SH-SY5Y (cell line): Measurements from ENCODE around the gene FAM174C.

Experiments used
- GATA2 ChIP-seq: IDR thresholded peaks from 2 replicates; pipeline ENCODE4 v1.6.1; 2011; ENCODE audit warnings: mild to moderate bottlenecking, low read depth, low read length
- GATA3 ChIP-seq: IDR thresholded peaks from 2 replicates; pipeline ENCODE4 v1.6.1; 2011; ENCODE audit warnings: low read depth, mild to moderate bottlenecking, low read length, moderate library complexity

- no peak for TF ChIP-seq GATA2
- no peak for TF ChIP-seq GATA3
These were observed 9.8 kb downstream of the FAM174C start for GRCh38 chr19:1284979-1285736.
